ENCODE measurements around the gene LAMA3. TPM values are rescaled to one million over a fixed set of nuclear protein-coding genes. Genes with fewer than 3 reads are reported as not detected.
A peak's percentile ranks its signal among the peaks of the same experiment; 100 is the strongest.

Gene LAMA3
- total and polyA plus RNA-seq, 2 of the 13 experiments (the other 11 are each of a cell fraction or from before 2014, with no cell fraction given), result 0.45 to 2.2 TPM

GRCh38 chr18:23971097-23971440 is 281.8 kb downstream of the LAMA3 start:
- Histone ChIP-seq H3K27ac (ENCODE audit: extremely low read length, insufficient read depth, low read length) (no peak overlapping the region), H3K36me3 (replicated peaks in 1 of 2; ENCODE audit: control insufficient read depth in 1 of 2, insufficient read depth in 2 of 2, low read length in 2 of 2) (no peaks in the 10 kb centered on the region), H4K20me1 (ENCODE audit: insufficient read depth, low read length) (no peaks in the 10 kb centered on the region), H3K9me3 (ENCODE audit: low read length) (no peaks in the 10 kb centered on the region), H3K4me1 (ENCODE audit: insufficient read depth, low read length) (no peaks in the 10 kb centered on the region), H3K79me2 (ENCODE audit: insufficient read depth, low read length) (no peaks in the 10 kb centered on the region), H3K9ac (ENCODE audit: insufficient read depth, low read depth, low read length) (no peak overlapping the region), H3K4me2 (ENCODE audit: low read depth, low read length) (no peak overlapping the region), H3K4me3 (replicated peaks in 1 of 3; ENCODE audit: insufficient read depth in 1 of 3, low read depth in 2 of 3, low read length in 3 of 3) (no peak overlapping the region), H2AFZ (ENCODE audit: low read length) (no peak overlapping the region), H3K27me3 (ENCODE audit: control insufficient read depth in 1 of 2, insufficient read depth in 2 of 2, low read length in 2 of 2) (no peaks in the 10 kb centered on the region; a peak in 2 of 5 replicates)
- ATAC-seq (no peak), DNase-seq (ENCODE audit: low spot score) (no peak), FAIRE-seq (no peak)
- no TSS peak for BruUV-seq (replicated peaks)
- CTCF ChIA-PET (ENCODE audit: low intra/inter-chr PET ratio, low total read pairs), result no interaction called here
- TF ChIP-seq ZNF749 (CRISPR knock-in tag; IDR thresholded peaks at IDR 0.05; ENCODE audit: borderline replicate concordance) (no peak), MAFK (conservative IDR thresholded peaks at IDR 0.05 in 1 of 2, IDR thresholded peaks at IDR 0.05 in 1 of 2; ENCODE audit: low read length in 2 of 2) (0 out of 4 replicates have a peak, but pooled peaks have one; percentile 9 to 16)
- POLR2A ChIA-PET, result no interaction called here
- intact Hi-C loops (cut with micrococcal nuclease; ENCODE audit: unreplicated experiment), result no loop called here
- in situ Hi-C loops (cut with HindIII; ENCODE audit: extremely low pct_ligation_motif_present, low pct_unique_long_range_greater_than_20kb), result no loop called here
- WGBS (ENCODE audit: low lambda C conversion rate), result 53% methylated on average over 5 of the region's 5 CpGs

- H3K4me3 ChIP-seq (replicated peaks in 1 of 3; ENCODE audit: insufficient read depth in 1 of 3, low read depth in 2 of 3, low read length in 3 of 3), result no peak overlapping the region
- FAIRE-seq, result no peak
- no peaks in the 10 kb centered on the region for H3K36me3 ChIP-seq (replicated peaks in 1 of 2; ENCODE audit: control insufficient read depth in 1 of 2, insufficient read depth in 2 of 2, low read length in 2 of 2)
- ChIA-PET CTCF (ENCODE audit: low intra/inter-chr PET ratio, low total read pairs) (no interaction called here), POLR2A (no interaction called here)
- H3K27me3 ChIP-seq (ENCODE audit: control insufficient read depth in 1 of 2, insufficient read depth in 2 of 2, low read length in 2 of 2), result no peaks in the 10 kb centered on the region; a peak in 2 of 5 replicates
- no peak for ATAC-seq
- H3K9me3 ChIP-seq (ENCODE audit: low read length), result no peaks in the 10 kb centered on the region
- H3K4me2 ChIP-seq (ENCODE audit: low read depth, low read length), result no peak overlapping the region
- 28% methylated on average over 5 of the region's 5 CpGs for WGBS (ENCODE audit: low lambda C conversion rate)
- intact Hi-C loops (cut with micrococcal nuclease; ENCODE audit: unreplicated experiment) (no loop called here), in situ Hi-C loops (cut with HindIII; ENCODE audit: extremely low pct_ligation_motif_present, low pct_unique_long_range_greater_than_20kb) (no loop called here)
- DNase-seq (ENCODE audit: low spot score), result no peak
- H3K9ac ChIP-seq (ENCODE audit: insufficient read depth, low read depth, low read length), result no peak overlapping the region
- H4K20me1 ChIP-seq (ENCODE audit: insufficient read depth, low read length), result no peaks in the 10 kb centered on the region
- no peak overlapping the region for H2AFZ ChIP-seq (ENCODE audit: low read length)
- no TSS peak for BruUV-seq (replicated peaks)
- TF ChIP-seq MAFF (IDR thresholded peaks at IDR 0.05; ENCODE audit: low read depth, low read length) (no peak), ZBTB3 (CRISPR knock-in tag; IDR thresholded peaks at IDR 0.05; ENCODE audit: borderline replicate concordance, low read depth) (no peak), NCOR1 (IDR thresholded peaks at IDR 0.05; ENCODE audit: borderline replicate concordance, low read length) (no peak), CC2D1A (CRISPR knock-in tag; IDR thresholded peaks at IDR 0.05) (no peak), ZNF609 (CRISPR knock-in tag; IDR thresholded peaks at IDR 0.05; ENCODE audit: borderline replicate concordance) (no peak), ZBTB8A (CRISPR knock-in tag; IDR thresholded peaks at IDR 0.05; ENCODE audit: borderline replicate concordance, low read depth) (no peak), TGIF2 (CRISPR knock-in tag; IDR thresholded peaks at IDR 0.05) (no peak), HMG20B (CRISPR knock-in tag; conservative IDR thresholded peaks at IDR 0.05) (no peak), ZNF432 (CRISPR knock-in tag; IDR thresholded peaks at IDR 0.05; ENCODE audit: borderline replicate concordance) (no peak), SOX5 (CRISPR knock-in tag; IDR thresholded peaks at IDR 0.05; ENCODE audit: borderline replicate concordance) (no peak), SNAPC2 (CRISPR knock-in tag; IDR thresholded peaks at IDR 0.05) (no peak)
- no peaks in the 10 kb centered on the region for H3K79me2 ChIP-seq (ENCODE audit: insufficient read depth, low read length)
- H3K4me1 ChIP-seq (ENCODE audit: insufficient read depth, low read length), result no peaks in the 10 kb centered on the region
- no peak overlapping the region for H3K27ac ChIP-seq (ENCODE audit: extremely low read length, insufficient read depth, low read length)
These were observed 282.5 kb downstream of the LAMA3 start for GRCh38 chr18:23971666-23972230.
